HG03097 (cell line): ENCODE measurements around the gene GLUL.
"Not testable (repeated sequence)": the region's sequence is repeated elsewhere in the genome, so short reads cannot be mapped to it uniquely, and the experiment has no call there.

Experiments
- ATAC-seq: cut with Tn5 transposase; IDR thresholded peaks from one replicate; pipeline ENCODE4 v1.9.1; 2021; ENCODE audit not compliant: unreplicated experiment, low FRiP score

GLUL gene

DNA sequence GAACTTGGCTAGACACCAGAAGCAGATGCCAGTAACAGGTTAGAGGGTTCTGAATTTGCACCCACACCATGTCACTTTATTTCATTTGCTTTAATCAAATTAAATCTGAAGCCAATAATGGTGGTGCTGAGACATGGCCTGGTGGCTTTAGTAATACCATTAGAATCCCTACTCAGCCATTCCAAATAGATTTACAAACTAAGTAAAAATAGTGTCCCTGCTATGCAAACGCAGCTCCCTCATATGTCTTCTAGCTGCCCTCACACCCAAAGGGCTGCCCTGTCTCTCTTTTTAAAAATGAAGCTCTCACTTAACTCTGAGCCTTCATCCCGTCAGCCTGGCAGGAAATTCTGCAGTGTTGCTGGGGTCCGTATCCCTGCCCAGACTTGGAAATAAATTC, 21.1 kb downstream of the GLUL start:
- no peak for ATAC-seq

DNA sequence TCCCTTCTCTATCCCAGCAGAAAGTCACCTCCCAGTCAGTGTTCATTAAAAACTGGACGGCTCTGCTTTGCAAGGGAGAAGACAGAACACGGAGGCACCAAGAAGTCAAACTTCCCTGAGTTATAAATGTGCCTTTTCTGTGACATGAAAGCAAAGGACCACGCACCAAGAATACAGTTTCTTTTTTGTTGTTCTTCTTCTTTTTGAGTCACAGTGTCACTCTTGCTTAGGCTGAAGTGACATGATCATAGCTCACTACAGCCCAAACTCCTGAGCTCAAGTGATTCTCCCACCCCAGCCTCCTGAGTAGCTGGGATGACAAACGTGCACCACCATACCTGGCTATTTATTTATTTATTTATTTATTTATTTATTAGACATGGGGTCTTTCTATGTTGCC, 22.7 kb downstream of the GLUL start:
- ATAC-seq: no peak

DNA sequence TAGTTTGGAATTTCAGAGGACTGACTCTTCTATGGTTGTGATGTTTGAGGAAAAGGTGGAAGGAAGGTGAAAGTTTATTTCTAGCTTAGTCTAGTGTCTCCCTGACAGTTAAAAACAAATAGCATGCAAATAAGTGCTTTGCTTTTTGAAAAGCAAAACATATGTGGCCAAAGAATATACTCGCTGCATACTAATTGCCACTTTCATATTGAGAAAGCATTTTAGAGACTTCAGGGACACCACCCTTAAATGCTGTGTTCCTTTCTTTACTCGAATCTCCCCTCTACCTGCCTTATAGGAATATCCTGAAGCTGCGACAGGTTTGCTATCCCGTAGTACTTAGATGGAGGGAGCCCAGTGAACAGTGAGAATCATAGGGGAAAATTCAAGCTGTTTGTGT, 23.2 kb downstream of the GLUL start:
- ATAC-seq: no peak

DNA sequence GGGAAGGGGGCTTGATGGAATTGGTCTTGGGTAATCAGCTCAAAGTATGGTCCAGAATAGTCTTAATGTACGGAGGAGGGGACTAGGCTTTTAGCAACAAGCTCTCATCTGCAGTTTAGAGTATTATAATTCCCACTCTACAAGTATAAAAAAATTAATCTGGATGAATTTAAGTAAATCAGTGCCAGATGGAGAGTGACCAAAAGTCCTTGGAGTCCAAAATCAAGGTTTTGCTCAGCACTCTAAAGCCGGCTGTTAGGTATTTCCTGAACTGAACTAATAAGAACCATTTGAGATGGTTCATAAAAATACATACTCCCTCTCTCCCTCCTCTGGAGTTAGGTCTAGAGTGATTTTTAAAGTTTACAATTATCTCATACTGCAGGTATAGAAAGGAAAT, 23.7 kb downstream of the GLUL start:
- no peak for ATAC-seq

DNA sequence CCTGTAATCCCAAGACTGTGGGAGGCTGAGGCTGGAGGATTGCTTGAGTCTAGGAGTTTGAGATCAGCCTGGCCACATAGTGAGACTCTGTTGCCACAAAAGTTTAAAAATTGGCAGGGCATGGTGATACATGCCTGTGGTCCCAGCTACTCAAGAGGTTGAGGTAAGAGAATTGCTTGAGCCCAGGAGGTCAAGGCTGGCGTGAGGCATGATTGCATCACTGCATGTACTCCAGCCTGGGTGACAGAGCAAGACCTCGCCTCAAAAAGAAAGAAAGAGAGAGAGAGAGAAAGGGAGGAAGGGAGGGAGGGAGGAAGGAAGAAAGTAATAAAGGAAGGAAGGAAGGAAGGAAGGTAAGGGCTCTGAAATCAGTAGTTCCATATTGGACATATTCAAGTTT, 25.0 kb downstream of the GLUL start:
- no peak for ATAC-seq

DNA sequence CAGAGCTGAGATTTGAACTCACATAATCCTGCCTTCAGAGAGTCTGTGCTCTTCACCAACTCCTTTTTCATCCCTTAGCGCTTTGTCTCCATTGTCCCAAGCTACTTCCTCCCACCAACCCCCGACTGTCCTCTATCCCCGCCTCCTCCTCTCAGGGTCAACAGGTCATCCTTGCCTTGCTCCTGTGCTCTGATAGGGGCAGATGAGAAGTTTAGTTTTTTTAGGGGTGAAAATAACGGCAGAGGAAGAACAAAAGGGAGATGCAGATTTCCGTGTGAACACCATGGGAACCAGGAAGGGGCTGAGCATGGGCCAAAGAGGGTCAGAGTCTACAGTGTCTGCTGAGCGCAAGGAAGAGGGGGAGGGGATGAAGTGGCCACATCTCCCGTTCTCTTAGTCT, 31.9 kb downstream of the GLUL start:
- ATAC-seq: no peak

DNA sequence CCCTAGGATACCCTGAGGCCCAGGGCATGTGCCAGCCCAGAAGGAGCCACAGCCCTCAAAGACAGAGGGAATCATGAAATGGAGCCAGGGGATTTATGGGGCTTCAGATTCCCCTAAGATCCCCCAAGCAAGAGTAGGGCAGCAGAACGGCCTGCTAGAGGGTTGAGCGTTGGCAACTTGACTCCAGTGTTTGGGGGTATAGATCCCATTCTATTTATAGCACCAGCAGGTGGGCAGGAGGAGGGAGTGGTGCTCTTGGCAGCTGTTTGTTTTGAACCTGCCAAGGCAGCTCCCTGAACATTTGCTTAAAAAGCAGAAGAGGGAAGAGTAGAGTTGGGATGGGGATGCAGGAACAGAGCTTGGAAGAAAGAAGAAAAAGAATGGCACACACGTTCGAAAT, 33.7 kb downstream of the GLUL start:
- no peak for ATAC-seq

DNA sequence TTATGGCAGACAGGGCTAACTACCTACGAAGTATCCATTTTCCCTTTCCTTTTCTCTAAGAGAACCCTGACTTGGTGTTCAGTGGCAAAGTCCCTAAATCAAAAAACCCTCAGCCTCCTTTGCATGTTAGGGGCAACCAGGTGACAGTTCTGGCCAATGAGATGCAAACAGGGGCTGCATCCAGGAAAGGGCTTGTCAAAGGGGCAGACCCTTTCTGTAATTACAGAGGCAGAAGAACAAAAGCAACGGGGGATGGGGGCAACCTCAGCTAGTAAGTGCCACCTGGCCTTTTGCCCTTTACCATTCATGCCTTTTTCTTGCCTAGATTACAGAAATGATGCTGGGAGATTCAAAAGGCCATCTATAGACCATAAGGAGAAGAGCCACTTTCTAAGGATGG, 34.4 kb downstream of the GLUL start:
- ATAC-seq: no peak

DNA sequence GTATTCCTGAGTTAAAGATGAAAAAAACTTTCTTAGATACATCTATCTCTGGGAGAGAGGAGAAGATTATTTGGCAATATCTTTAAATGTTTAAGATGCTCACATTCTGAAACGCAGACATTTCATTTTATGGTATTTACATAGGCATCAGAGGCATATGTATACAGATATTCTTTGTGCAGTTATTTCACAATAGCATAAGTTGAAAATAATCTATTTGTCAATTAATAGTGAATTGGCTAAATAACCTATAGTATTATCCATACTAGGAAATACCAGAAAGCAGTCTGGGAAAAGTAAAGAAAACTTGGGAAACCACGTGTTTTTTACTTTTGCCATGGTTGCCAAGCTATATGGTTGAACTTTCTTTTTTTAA, 35.9 kb downstream of the GLUL start:
- ATAC-seq: no peak

DNA sequence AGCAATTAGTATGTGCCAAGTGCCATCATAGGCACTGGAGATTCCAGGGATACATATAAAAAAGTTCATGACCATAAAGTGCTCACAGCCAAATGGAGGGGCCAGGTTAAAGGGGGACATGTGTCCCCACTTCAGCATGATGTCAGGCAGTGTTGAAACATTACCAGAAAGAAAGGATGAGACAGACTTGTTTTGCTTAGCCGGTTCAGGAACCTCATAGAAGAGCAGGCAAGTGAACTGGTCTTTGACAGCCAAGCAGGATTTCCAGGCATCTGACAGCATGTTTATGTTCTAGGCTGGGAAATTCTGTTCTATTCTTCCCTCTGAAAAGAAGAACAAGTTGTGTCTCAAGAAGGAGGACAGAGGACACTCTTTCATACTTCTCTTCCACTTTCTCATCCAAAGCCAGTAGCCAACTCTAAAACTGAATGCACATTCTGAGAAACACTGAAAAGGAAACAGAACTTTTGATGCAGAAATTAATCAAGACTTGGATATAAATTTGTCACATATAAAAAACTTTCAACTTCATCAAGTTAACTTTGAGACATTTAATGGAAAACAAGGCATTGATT, 39.7 kb downstream of the GLUL start:
- ATAC-seq: no peak

DNA sequence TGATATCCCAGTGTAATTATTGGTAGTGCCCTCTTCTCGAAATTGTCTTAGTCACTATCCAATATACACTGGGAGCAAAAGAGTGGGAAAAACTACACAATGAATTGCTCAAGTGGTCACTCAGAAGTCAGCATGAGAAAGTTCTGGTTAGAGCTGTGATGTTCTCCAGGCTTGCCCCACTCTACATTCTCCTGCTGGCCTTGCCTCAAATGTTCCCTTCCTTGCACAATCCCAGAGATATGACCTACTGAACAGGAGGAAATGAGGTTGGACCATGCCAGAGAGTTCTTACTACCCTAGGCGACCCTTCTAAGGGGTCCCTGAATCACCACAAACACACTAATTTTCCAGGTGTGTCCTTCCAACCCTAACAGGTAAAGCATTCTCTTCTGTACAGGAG, 40.8 kb downstream of the GLUL start:
- ATAC-seq: no peak

DNA sequence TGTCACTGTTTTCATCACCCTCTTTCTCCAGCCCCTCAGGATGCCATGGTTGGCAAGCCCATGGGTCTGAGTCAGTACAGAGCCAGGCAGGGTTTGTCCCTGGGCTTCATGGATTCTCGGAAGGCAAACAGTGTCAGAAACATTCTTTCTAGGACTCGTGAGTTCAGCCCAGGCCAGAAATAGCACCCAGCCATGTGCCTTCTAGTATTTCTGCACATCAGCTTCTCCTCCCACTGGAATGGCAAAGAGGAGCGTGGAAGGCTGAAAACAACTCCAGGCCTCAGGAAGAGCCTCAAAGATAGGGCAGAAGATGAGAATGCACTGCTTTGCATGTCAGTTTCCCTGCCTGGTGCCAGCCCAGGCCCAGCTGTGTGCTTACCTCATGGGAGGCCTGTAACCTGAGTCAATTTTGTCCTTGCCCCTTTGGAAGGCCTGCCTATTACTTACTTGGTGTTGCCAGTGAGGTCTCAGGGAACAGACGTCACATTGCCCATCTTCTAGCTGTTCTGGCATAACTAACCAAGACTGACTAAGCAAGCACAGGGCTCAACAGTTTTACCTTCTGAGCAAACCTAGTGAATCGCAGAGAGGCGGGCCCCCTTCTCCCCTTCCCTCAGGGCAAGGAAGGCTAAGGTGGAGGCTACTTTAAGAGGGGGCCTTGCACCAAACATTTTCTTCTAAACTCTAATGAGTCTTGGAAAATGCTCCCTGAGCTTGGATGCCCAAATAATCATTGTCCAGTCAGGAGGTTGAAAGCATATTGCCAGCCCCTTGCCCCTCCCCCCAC, 42.4 kb downstream of the GLUL start:
- no peak for ATAC-seq

DNA sequence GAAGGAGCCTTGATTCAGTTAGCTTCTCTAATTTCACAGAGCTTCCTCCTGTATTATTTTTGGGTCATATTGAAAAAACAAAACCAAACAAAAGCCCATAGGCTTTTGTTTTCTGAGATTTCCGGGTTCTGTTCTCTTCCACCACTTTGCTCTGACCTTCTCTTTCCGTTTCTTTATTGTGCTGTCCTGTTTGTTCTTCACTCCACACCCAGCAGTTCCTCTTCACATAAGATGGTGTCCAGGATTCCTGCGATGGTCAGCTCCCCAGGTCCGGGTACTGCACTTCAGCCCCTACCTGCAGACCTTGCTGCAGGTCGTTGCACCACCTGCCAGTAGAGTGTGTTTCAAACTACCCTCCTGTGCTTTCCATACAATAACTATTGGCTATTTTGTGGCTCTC, 44.6 kb downstream of the GLUL start:
- no peak for ATAC-seq

DNA sequence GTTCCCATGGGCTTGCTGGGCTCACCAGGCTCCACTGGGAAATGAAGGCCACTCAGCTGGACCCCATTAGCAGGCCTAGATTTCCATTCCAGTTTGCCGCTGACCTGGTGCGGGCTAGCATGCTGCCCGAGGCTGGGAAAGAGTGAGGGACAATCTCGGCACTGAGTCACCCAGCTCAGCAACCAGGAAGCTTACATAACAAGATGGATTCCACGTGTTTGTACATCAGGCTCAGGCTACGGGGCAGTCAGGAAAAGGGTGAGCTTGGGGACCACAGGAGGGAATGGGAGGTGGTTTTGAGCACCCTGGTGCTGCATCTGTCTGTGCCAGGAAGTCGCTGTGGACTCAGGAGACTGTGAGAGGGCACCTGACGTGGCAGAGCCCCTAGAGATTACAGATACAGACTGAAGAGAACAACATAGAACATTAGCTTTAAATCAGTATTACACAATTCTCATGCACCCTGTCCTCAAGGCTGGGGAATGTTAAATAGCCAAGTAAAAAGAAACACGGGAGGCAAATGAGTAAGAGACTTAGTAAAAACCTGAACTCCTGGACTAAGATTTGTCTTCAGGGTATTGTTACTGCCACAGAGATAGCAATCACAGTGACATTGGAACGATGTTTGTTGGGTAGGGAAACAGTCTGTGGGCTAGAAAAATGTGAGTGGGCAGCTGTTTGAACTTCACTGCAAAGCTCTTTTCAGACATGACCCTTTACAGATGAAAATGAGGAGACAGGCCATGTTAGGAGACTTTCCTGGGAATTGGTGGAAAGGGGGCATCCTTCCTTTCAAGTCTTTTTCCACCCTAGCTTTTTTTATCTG, 51.1 kb downstream of the GLUL start:
- no peak for ATAC-seq

DNA sequence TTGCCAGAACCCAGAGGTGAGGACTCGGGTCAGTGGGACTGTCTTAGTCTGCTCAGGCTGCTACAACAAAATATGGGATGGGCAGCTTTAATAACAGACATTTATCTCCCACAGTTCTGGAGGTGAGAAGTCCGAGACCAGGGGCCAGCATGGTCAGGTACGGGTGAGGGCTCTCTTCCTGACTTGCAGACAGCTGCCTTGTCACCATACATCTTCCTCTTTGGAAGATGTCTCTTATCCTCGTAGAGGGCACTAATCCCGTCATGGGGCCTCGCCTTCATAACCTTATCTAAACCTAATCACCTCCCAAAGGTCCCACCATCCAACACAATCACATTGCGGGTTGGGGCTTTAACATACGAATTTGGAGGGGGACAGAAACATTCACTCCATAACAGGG, 51.9 kb downstream of the GLUL start:
- ATAC-seq: no peak

DNA sequence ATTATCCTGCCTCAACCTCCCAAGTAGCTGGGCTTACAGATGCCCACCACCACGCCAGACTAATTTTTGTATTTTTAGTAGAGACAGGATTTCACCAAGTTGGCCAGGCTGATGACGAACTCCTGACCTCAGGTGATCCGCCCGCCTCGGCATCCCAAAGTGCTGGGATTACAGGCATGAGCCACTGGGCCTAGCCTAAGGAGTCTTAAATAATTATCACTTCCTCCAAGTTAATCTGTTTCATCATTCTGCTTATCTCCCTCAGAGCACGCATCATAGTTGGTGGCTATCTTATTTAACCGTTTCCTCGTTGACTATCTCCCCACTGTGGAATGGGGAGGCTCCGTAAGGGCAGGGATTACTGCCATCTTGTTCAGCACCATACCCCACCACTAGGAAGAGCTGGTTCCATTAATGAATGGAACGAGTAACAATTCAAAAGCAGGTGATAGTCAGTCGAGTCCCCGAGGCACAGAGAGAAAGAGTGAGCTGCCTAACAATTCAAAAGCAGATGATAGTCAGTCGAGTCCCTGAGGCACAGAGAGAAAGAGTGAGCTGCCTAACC, 52.7 kb downstream of the GLUL start:
- no peak for ATAC-seq

DNA sequence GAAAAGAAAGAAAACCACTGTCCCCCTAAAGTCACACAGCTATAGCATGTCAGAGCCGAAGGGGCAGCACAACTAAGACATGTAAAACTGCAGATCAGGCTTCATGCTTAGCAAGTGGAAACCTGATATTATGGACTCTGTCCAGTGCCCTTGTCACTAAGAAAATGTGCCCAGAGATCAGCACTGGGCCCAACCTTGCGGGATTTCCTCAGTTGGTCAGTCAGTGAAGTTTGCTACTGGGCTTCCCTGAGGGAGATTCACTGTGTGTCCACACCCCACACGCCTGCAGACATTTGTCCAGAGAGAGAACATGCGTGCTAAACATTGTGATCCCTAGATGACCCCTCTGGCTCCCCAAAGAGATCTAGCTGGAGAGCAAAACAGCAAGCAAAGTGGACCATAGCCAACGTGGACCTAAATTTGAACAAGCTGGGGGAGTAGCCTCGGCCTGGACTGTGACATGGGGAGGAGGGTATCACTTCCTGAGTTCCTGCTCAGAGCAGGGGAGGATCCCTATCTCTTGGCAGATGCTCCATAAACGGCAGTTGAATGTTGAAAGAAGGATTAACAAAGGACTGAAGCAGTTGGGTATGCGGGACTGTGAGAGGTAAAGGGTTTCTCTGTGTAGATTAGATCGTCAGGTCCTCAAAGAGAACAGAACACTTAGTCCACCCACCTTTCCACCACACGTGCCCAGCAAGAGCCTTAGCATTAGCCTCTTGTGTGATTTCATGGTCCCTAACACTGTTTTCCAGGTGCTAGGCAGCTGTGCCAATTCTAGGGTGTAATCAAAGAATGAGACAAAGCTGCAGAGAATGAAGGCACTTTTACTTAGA, 53.6 kb downstream of the GLUL start:
- no peak for ATAC-seq

DNA sequence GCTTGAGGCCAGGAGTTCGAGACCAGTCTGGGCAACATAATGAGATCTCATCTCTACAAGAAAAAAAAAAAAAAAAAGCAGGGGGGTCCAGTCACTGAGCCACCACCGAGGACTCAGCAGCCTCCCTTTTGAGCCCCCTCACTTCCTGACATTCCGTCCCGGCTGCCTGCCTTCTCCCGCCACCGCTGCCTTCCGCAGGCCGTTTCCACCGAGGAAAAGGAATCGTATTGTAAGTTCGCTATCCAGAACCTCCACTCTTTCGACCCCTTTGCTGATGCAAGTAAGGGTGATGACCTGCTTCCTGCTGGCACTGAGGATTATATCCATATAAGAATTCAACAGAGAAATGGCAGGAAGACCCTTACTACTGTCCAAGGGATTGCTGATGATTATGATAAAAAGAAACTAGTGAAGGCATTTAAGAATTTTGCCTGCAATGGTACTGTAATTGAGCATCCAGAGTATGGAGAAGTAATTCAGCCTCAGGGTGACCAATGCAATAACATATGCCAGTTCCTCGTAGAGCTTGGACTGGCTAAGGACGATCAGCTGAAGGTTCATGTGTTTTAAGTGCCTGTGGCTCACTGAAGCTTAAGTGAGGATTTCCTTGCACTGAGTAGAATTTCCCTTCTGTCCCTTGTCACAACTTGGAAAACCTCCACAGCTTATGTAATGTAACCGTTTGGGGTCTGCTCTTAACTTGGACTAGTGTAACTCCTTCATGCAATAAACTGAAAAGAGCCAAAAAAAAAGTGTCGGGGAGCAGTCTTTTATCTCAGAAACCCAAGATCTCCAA, 55.6 kb downstream of the GLUL start:
- no peak for ATAC-seq

DNA sequence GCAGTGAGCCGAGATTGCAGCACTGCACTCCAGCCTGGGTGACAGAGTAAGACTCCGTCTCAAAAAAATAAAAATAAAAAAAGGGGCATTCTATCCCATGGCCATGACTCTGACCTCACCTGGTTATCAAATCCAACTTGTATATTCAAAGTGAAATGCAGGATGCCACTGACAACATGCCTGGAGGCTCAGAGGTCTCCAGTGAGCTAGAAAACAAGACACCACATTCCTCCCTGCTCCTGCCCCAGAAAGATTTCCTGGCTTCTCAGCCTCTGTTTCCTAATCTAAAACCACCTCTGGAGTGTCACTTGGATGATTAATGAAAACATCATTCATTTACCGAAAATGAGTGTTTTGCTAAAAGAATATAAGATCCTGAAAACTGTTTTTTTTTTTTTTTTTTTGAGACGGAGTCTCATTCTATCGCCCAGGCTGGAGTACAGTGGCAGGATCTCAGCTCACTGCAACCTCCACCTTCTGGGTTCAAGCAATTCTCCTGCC, 58.5 kb downstream of the GLUL start:
- ATAC-seq: not testable (repeated sequence)
